ENCODE data around the gene ZNF496.

GRCh38 chr1:247304031-247304430 lies 27.6 kb downstream of the ZNF496 start:
- no peak for TF ChIP-seq CTCF (IDR thresholded peaks at IDR 0.05; ENCODE audit: low read length)
- TF ChIP-seq EZH2 (IDR thresholded peaks at IDR 0.05; ENCODE audit: borderline replicate concordance, low read length), result no peak
